Measurements from ENCODE around the gene COG7. TPM values are rescaled to one million over a fixed set of nuclear protein-coding genes. Genes with fewer than 3 reads are reported as not detected.
A peak's percentile ranks its signal among the peaks of the same experiment; 100 is the strongest.

COG7 gene
- total RNA-seq, 2 donors from 2014 or later, result 34.0 to 35.3 TPM

- WGBS, result 81% methylated on average over 15 of the region's 21 CpGs
- Histone ChIP-seq H3K4me1 (replicated peaks) (no peaks in the 10 kb centered on the region), H3K36me3 (peaks cover 0 to 6% of the 10 kb centered on the region in 2 donors), H3K27me3 (replicated peaks; ENCODE audit: insufficient read depth) (no peaks in the 10 kb centered on the region), H3K27ac (peak overlapping the region; percentile 42 to 59), H3K9me3 (no peaks in the 10 kb centered on the region), H3K4me3 (no peak overlapping the region)
- TF ChIP-seq POLR2A (IDR thresholded peaks at IDR 0.05) (no peak), POLR2AphosphoS5 (IDR thresholded peaks at IDR 0.05) (no peak), CTCF (IDR thresholded peaks at IDR 0.05) (no peak)
- no peak for DNase-seq (ENCODE audit: low spot score)
- intact Hi-C loops (cut with DNase I), result no loop called here
Measured at GRCh38 chr16:23408242-23408822, 44.7 kb downstream of the COG7 start.

DNA sequence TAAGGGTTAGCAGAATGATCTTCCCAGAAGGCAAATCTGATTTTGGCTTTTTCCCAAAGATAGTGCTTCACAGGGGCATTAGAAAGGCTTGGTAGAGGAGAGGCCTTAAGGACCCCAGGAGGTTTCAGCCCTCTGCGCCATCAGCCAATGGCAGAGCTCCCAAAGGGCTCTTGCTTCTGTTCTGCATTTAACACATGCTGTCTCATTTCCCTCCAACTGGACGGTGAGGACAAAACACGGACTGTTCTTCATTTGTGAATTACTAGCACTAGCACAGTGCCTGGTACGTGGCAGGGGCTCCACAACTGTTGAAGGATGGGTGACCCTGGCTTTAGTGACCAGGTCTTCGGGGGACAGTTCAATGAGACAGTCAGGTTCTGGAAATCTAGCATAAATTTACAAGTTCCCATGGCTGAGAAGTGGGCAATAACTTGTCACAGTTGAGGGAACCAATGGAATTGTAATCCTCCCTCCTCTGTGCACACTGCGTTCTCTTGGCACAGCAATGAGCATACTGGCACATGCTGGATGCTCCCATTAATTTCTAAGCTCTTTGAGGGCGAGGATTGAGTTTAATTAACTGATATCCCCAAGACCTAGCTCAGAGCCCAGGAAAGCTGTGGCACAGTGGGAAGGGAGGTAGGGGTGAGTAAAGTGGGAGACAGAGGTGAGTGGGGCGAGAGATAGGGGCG, 45.4 kb downstream of the COG7 start:
- TF ChIP-seq POLR2A (IDR thresholded peaks at IDR 0.05) (no peak), POLR2AphosphoS5 (IDR thresholded peaks at IDR 0.05) (no peak), CTCF (IDR thresholded peaks at IDR 0.05) (no peak)
- intact Hi-C loops (cut with DNase I), result no loop called here
- Histone ChIP-seq H3K9me3 (no peaks in the 10 kb centered on the region), H3K4me1 (replicated peaks) (no peaks in the 10 kb centered on the region), H3K36me3 (peaks cover 0 to 6% of the 10 kb centered on the region in 2 donors), H3K27ac (peak overlapping the region; percentile 5 to 15), H3K27me3 (replicated peaks; ENCODE audit: insufficient read depth) (no peaks in the 10 kb centered on the region), H3K4me3 (no peak overlapping the region)
- WGBS, result 85% methylated on average over 9 of the region's 9 CpGs
- no peak for DNase-seq (ENCODE audit: low spot score)

DNA sequence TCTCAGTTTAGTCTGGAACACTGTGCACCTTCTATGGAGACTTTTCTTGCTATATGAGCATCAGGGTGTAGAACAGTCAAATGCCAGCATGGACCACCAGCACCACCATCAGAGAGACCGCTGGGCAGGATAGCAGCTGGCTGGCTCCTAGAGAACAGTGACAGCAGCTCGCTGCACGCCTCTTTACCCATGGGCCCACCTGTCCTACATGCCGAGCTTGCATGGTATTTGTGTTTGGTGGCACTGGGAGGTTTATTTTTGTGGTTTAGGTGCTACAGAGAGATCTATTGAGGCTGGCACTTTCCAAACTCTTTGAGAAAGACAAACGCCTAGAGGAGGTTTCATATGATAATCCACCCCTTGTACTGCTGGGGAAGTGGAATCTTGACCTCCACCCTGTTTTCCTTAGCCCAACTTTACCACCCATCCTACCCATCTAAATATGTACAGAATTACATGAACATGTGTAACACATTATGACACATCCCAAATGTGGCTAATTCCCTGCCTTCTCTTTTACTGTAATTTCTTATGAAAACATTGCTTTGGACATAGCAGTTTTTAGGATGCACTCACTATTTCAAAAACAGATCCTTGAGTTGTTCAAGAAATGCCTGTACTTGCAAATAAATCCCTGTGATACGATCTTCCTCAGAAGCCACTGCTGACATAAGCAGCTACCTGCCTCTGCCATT, 46.3 kb downstream of the COG7 start:
- H3K4me1 ChIP-seq (replicated peaks), result no peaks in the 10 kb centered on the region
- WGBS, result 82% methylated on average over 6 of the region's 6 CpGs
- TF ChIP-seq POLR2A (IDR thresholded peaks at IDR 0.05) (no peak), POLR2AphosphoS5 (IDR thresholded peaks at IDR 0.05) (no peak), CTCF (IDR thresholded peaks at IDR 0.05) (no peak)
- no peak overlapping the region for H3K4me3 ChIP-seq
- H3K27ac ChIP-seq, result peak overlapping the region in 1 of 2 donors; percentile 5
- peaks cover 0 to 6% of the 10 kb centered on the region in 2 donors for H3K36me3 ChIP-seq
- no peaks in the 10 kb centered on the region for H3K27me3 ChIP-seq (replicated peaks; ENCODE audit: insufficient read depth)
- H3K9me3 ChIP-seq, result no peaks in the 10 kb centered on the region
- intact Hi-C loops (cut with DNase I), result no loop called here
- no peak for DNase-seq (ENCODE audit: low spot score)

DNA sequence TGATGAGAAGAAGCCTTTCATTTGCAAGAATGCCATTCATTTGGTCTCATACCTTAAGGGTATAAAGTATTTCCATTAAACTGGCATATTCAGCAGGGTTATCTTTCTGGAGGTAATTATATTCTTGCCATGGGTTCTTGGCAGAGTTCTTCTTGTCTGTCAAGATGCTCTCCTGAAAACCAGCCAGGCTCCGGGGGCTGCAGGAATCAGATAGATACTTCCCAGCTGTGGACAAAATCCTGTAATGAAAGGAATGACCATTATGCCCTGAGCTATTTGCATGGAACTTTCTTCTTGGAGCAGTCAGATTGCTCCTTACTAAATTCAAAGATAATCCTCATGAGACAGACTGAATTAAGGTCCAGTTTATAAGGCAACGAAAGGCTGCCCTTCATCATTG, 47.0 kb downstream of the COG7 start:
- Histone ChIP-seq H3K36me3 (peaks cover 0 to 6% of the 10 kb centered on the region in 2 donors), H3K4me3 (no peak overlapping the region), H3K27me3 (replicated peaks; ENCODE audit: insufficient read depth) (no peaks in the 10 kb centered on the region), H3K27ac (no peak overlapping the region), H3K9me3 (no peaks in the 10 kb centered on the region), H3K4me1 (replicated peaks) (no peaks in the 10 kb centered on the region)
- 49% methylated on average over 2 of the region's 2 CpGs for WGBS
- intact Hi-C loops (cut with DNase I), result no loop called here
- TF ChIP-seq POLR2AphosphoS5 (IDR thresholded peaks at IDR 0.05) (no peak), CTCF (IDR thresholded peaks at IDR 0.05) (no peak), POLR2A (IDR thresholded peaks at IDR 0.05) (no peak)
- no peak for DNase-seq (ENCODE audit: low spot score)
